A673 (cell line): ENCODE measurements around the gene TRPM1. TPM values are rescaled to one million over a fixed set of nuclear protein-coding genes. Genes with fewer than 3 reads are reported as not detected.

Experiments
- BruUV-seq: library from RNA; stranded (reverse); fragments of 400-500 nt; replicated peaks from 2 replicates; lab custom pipeline; 2021; lab: Mats Ljungman, UMichigan
- CTCF ChIA-PET: fragments of 300-600 bp; sonication (Branson Sonifier 250); formaldehyde crosslinking; loops from one replicate; lab custom pipeline; 2022; ENCODE audit warnings: antibody characterized with exemption; lab: Charles Lee
- POLR2A ChIA-PET: fragments of 300-600 bp; sonication (Branson Sonifier 250); formaldehyde crosslinking; loops from one replicate; lab custom pipeline; 2022; ENCODE audit warnings: antibody characterized with exemption; ENCODE audit not compliant: low non-redundant PET; lab: Charles Lee
- DNase-seq: peaks from one replicate; pipeline ENCODE4 v3.0.0-alpha.2; 2015; ENCODE audit warnings: low spot score
- H3K27ac ChIP-seq: fragments of 200-600 bp; sonication (generic); 2 replicates; pipeline ENCODE4 v1.5.1; 2016; ENCODE audit warnings: mixed run types, low read depth, mild to moderate bottlenecking, mixed read lengths, antibody characterized with exemption, low read length; ENCODE audit not compliant: poor library complexity, severe bottlenecking
- H3K27me3 ChIP-seq: fragments of 200-600 bp; sonication (generic); replicated peaks from 2 replicates; pipeline ENCODE4 v1.6.1; 2017; ENCODE audit warnings: mixed run types, low read depth, mild to moderate bottlenecking, mixed read lengths, antibody characterized with exemption, low read length; ENCODE audit not compliant: insufficient read depth, poor library complexity
- H3K36me3 ChIP-seq: fragments of 200-600 bp; sonication (generic); 2 replicates; pipeline ENCODE4 v1.6.1; 2016; ENCODE audit warnings: mixed run types, mild to moderate bottlenecking, mixed read lengths, antibody characterized with exemption, low read length; ENCODE audit not compliant: insufficient read depth, poor library complexity, severe bottlenecking
- H3K4me1 ChIP-seq: fragments of 200-600 bp; sonication (generic); 2 replicates; pipeline ENCODE4 v1.6.1; 2017; ENCODE audit warnings: mixed run types, mild to moderate bottlenecking, mixed read lengths, antibody characterized with exemption, low read length; ENCODE audit not compliant: insufficient read depth, poor library complexity, severe bottlenecking
- H3K4me3 ChIP-seq: fragments of 200-600 bp; sonication (generic); 2 replicates; pipeline ENCODE4 v1.5.1; 2016; ENCODE audit warnings: low read depth, mixed run types, mild to moderate bottlenecking, mixed read lengths, low read length; ENCODE audit not compliant: poor library complexity, severe bottlenecking
- H3K9me3 ChIP-seq: fragments of 200-600 bp; sonication (generic); 2 replicates; pipeline ENCODE4 v1.6.1; 2016; ENCODE audit warnings: mixed run types, low read depth, mild to moderate bottlenecking, mixed read lengths, antibody characterized with exemption, low read length; ENCODE audit not compliant: poor library complexity, severe bottlenecking
- CTCF ChIP-seq: fragments of 300-800, 200-600 bp; sonication (generic); conservative IDR thresholded peaks from 2 replicates; pipeline ENCODE4 v1.5.1; 2017; ENCODE audit warnings: low read depth, mild to moderate bottlenecking, antibody characterized with exemption, low read length, moderate library complexity, mixed read lengths
- EZH2 ChIP-seq: fragments of 200-600 bp; sonication (generic); IDR thresholded peaks from 2 replicates; pipeline ENCODE4 v1.6.1; 2017; ENCODE audit warnings: borderline replicate concordance, low read depth, mild to moderate bottlenecking, mixed read lengths, antibody characterized with exemption, low read length; ENCODE audit not compliant: poor library complexity, severe bottlenecking
- intact Hi-C: fragments of 100-400 bp; cut with micrococcal nuclease; formaldehyde crosslinking; loops from one replicate; pipeline ENCODE4 v1.10.0; 2022; ENCODE audit not compliant: unreplicated experiment
- total RNA-seq: library from RNA; stranded (reverse); gene quantifications from 2 replicates; pipeline ENCODE4 v1.2.3, GENCODE V29; 2021

The TRPM1 gene
- total RNA-seq, 1 experiment from 2014 or later = not detected

GRCh38 chr15:31096563-31096962 is 5.0 kb downstream of the TRPM1 start:
- POLR2A ChIA-PET = no interaction called here
- Histone ChIP-seq H3K27ac (no peak overlapping the region), H3K9me3 (no peaks in the 10 kb centered on the region), H3K27me3 (no peaks in the 10 kb centered on the region), H3K36me3 (no peaks in the 10 kb centered on the region), H3K4me3 (no peak overlapping the region), H3K4me1 (no peaks in the 10 kb centered on the region)
- no peak for DNase-seq
- TF ChIP-seq EZH2 (no peak), CTCF (no peak)
- CTCF ChIA-PET = no interaction called here
- intact Hi-C loops = no loop called here
- BruUV-seq = no TSS peak

GRCh38 chr15:31091481-31091880 is 10.0 kb downstream of the TRPM1 start:
- Histone ChIP-seq H3K4me1 (no peaks in the 10 kb centered on the region), H3K27me3 (no peaks in the 10 kb centered on the region), H3K9me3 (no peaks in the 10 kb centered on the region), H3K36me3 (no peaks in the 10 kb centered on the region), H3K4me3 (no peak overlapping the region), H3K27ac (no peak overlapping the region)
- POLR2A ChIA-PET = interaction anchor here (0.7 kb wide), 1 partner anchor 1695 kb away, joined by 3 read pairs; no protein-coding TSS in a partner anchor
- TF ChIP-seq EZH2 = no peak
- no peak for TF ChIP-seq CTCF
- intact Hi-C loops = no loop called here
- no TSS peak for BruUV-seq
- CTCF ChIA-PET = no interaction called here
- DNase-seq = no peak

GRCh38 chr15:31090766-31091165 is 10.8 kb downstream of the TRPM1 start:
- H3K9me3 ChIP-seq = no peaks in the 10 kb centered on the region
- no peak for TF ChIP-seq EZH2
- no peak for TF ChIP-seq CTCF
- POLR2A ChIA-PET = no interaction called here
- no peaks in the 10 kb centered on the region for H3K4me1 ChIP-seq
- BruUV-seq = no TSS peak
- H3K4me3 ChIP-seq = no peak overlapping the region
- H3K36me3 ChIP-seq = no peaks in the 10 kb centered on the region
- no peaks in the 10 kb centered on the region for H3K27me3 ChIP-seq
- no peak overlapping the region for H3K27ac ChIP-seq
- intact Hi-C loops = no loop called here
- CTCF ChIA-PET = no interaction called here
- no peak for DNase-seq
